Stomach (tissue), 4 donors: ENCODE results near the gene ARL11.

Source experiments
- CTCF ChIP-seq, 7 experiments: fragments of 450-650 bp in 4 of 7; fragments of 200-600 bp in 3 of 7; sonication (generic) in 3 of 7; IDR thresholded peaks; one replicate each; pipeline ENCODE4 v1.5.1; 2016 to 2019; ENCODE audit warnings: antibody characterized with exemption in 7 of 7, control low read depth in 2 of 7, mild to moderate bottlenecking in 1 of 7
- EP300 ChIP-seq: sonication (generic); formaldehyde crosslinking; IDR thresholded peaks from one replicate; pipeline ENCODE4 v1.6.1; 2017; ENCODE audit warnings: antibody characterized with exemption
- POLR2A ChIP-seq, 4 donors: fragments of 450-650 bp; IDR thresholded peaks; one replicate each; pipeline ENCODE4 v1.6.1; 2016; ENCODE audit warnings: antibody characterized with exemption in 4 of 4, control low read depth in 2 of 4, mild to moderate bottlenecking in 1 of 4, moderate library complexity in 1 of 4
- POLR2AphosphoS5 ChIP-seq, 3 donors: sonication (generic); formaldehyde crosslinking; IDR thresholded peaks; one replicate each; pipeline ENCODE4 v1.6.1; 2016; ENCODE audit warnings: antibody characterized with exemption in 3 of 3

DNA sequence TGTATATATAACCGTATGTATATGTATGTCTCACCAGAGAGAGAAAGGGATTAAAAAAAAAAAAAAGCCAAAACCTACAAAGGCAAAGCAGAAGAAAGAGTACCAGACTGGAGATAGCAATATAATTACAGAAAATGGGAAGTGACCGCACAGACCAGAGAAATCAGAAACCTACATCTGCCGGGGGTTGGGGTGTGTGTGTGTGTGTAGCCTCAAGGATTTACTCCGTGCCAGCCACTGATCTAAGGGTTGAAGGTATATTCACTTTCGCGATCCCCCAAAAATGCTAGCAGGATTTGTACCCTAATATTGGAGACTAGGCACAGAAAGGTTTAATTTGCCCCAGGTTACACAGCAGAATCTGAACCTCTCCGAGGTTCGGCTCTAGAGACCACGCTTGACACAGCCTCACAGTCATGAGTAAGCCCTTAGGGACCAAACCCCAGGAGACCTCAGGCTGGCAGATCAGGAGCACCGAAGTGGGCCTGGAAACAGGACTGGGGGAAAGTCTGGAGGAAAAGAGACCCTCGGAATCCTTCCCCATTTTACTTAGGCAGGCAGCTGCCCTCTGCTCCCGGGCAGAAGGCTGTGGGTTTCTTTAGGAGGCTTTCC lies 14.8 kb downstream of the ARL11 start:
- no peak for TF ChIP-seq CTCF (IDR thresholded peaks at IDR 0.05)
- TF ChIP-seq POLR2AphosphoS5 (IDR thresholded peaks at IDR 0.05): no peak
- TF ChIP-seq POLR2A (IDR thresholded peaks at IDR 0.05): no peak
- no peak for TF ChIP-seq EP300
